HG03342 (cell line): ENCODE data around the gene TTC22.

Source experiments
- ATAC-seq: cut with Tn5 transposase; IDR thresholded peaks from one replicate; pipeline ENCODE4 v1.9.1; 2021; ENCODE audit warnings: mild to moderate bottlenecking, moderate library complexity; ENCODE audit not compliant: unreplicated experiment

Gene TTC22

DNA sequence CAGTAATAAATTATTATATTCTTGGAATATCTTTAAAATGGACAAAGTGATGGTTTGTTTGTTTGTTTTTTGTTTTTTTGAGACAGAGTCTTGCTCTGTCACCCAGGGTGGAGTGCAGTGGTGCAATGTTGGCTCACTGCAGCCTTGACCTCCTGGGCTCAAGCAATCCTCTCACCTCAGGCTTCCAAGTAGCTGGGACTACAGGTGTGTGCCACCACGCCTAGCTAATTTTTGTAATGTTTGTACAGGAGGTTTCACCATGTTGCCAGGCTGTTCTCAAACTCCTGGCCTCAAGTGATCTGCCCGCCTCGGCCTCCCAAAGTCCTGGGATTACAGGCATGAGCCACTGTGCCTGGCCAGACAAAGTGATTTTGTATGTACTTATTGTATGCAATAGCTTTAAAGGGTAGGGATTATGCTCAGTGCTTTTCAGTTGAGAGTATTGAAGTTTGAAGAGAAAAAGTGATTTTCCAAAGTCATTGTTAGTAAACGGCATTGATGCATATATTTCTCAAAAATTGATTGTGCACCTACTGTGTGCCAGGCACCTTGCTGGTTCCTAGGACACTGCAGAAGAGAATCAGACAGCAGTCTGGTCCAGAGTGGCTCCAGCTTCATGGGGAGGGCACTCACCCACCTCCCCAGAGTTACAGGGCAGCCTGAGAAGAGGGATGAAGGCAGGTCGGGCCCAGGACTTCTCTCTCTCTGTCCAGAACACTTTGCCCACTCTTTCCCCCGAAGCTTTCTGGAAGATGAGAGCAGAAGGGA, 34.2 kb upstream of the TTC22 start:
- no peak for ATAC-seq

DNA sequence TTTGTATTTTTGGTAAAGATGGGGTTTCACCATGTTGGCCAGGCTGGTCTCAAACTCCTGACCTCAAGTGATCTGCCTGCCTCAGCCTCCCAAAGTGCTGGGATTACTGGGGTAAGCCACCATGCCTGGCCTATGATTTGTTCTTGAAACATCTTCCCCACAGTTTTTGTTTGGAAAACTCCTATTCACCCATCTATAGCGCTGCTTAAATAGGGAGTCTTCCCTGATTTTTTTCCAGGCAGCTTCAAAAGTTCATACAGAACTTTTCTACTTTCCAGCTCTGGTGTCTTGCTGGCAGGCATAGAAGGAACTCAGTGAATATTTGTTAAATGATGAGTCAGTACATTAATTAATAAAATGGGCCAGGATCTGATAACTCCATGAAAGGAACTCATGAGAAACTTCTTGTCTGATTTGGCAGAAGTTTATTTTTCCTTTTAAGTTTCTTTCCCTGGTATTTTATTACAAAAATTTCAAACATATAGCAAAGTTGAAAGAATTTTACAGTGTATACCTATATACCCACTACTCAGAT, 33.0 kb upstream of the TTC22 start:
- ATAC-seq: no peak

DNA sequence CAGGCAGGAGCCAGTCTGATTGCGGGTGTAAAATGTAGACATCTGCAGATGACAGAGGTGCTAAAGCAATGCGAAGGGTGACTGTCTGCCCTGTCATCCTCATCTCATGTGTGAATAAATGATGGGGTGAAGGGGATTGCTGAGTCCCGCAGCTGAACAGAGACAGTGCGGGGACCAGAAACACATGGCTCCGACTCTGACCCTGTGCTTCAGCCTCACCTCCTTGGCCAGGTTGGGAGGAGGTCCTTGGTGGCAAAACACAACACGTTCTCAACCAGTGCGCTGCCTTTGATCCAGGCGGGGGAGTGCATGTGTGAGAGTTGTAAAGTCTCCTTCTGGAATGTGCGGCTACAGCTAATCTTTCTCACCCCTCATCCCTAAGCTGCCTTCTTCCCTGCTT, 32.0 kb upstream of the TTC22 start:
- no peak for ATAC-seq

- ATAC-seq: no peak
Measured at GRCh38 chr1:54826226-54826816, 25.2 kb upstream of the TTC22 start.

DNA sequence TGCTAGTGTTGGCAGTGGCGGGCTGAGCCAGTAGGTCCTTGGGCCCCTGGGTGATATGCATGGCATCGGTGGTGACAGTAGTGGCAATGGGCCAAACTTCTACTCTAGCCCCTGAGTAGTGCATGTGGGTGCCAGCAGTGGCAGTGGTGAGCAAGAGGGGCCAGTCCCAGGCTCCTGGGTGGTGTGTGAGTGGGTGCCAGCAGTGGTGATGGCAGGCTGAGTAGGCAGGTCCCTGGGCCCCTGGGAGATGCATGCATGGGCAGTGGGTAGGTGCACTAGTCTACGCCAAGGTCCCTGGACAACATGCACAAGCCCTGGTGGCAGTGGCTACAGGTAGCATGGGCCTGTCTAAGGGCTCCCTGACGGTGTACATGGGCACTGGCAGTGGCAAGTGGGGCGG, 24.6 kb upstream of the TTC22 start:
- no peak for ATAC-seq

GRCh38 chr1:54823670-54824069, 22.5 kb upstream of the TTC22 start:
- ATAC-seq: no peak

GRCh38 chr1:54819733-54820132, 18.6 kb upstream of the TTC22 start:
- no peak for ATAC-seq

DNA sequence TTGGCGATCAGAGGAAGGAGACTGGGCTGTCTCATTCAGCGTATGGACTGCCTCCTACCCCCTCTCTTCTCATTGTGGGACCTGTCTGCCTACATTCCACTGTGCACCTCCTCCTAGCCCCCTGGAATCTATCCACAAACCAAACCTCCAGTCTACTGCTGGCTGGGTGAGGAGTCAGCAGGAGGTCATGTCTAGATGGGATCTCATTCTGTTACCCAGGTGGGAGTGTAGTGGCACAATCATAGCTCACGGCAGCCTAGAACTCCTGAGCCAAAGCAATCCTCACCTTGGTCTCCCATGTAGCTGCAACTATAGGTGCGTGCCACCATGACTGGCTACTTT, 18.0 kb upstream of the TTC22 start:
- no peak for ATAC-seq

DNA sequence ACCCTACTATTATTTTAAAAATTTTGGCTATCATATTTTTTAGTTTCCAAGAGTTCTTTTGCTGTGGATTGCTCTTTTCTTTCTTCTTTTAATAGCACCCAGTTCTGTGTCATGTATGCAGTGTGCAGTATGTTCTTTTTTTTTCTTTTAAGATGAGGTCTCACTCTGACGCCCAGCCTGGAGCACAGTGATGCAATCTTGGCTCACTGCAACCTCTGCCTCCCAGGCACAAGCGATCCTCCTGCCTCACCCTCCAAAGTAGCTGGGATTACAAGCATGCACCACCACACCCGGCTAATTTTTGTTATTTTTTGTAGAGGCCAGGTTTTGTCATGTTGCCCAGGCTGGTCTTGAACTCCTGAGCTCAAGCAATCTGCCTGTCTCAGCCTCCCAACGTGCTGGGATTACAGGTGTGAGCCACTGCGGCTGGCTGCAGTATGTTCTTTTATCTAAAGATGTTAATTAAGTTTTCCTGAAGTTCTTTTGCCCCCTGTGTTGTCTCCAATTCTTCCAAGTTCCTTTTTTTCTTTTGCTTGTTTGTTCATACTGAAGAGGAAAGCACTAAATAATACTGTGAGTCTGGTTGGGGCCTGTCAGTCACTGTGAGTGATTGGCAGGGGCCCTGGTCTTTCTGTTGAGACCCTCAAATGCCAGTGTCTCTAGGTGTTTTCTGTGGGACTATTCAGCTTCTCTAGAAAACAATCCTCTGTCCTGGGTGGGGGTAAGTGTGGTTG, 17.5 kb upstream of the TTC22 start:
- ATAC-seq: no peak

DNA sequence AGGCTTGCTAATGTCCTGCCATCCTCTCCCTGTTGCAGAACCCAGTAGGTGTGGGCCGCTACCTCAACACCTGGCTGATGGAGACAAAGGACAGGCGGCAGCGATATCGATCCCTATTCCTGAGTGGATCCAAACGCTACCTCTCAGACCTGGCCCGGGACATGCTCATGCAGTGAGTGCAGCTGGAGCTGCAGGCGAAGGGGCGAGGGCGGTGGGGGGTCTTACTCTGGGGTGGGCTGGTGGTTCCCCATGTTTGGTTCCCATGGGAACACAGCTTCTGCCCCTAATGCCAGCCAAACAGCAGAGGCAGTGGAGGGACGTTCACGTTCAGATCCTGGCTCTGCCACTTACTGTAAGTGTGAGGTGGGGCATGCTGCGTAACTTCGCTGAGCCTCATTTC, 15.8 kb upstream of the TTC22 start:
- ATAC-seq: no peak

DNA sequence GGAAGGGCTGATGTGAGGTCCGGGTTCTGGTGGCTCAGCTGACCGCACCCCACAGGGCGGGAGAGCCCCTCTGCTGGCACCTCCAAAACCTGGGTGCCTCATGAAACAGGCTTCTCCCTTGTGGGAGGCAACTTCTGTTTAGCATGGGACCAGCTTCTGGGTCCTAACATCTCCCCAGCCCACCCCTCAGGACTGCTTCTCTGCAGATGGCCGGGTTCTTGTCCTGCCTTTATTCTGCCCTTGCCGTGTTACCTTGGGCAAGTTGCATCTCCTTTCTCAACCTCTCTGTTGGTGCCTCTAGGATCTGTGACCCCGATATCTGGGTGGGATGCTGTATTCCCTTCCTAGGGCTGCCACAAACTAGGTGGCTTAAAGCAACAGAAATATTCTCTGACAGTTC, 15.0 kb upstream of the TTC22 start:
- no peak for ATAC-seq

DNA sequence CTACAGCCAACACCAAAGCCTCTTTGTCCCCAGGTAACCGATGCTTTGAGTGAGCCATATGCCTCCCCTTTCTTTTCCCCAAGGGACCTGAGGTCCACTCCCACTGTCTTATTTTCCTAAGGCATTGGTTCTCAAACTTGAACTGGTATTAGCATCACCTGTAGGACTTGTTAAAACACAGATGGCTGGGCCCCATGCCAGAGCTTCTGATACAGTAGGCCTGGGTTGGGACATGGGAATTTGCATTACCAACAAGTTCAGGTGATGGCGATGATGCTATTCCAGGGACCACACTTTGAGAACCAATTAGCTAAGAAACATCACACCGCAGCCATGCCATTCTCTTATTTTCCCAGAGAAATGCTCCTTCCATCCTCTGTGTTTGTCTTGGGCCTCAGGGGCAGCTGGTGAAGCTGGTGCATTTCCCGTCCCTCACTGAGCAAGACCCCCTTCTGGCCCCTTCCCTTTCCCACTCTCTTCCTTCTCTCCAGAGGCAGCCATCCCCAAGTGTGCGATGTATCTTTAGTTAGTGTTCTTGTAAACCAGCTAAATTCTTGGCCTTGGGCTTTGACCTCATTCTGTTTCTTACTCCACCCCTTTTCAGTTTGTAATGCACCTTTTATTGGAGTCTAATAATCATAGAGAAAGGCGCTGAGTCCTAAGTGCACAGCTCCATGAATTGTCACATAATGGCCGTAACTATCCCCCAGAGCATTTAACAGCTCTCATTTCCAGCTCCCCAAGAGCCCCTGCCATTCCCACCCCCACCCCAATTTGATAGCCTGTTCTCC, 14.2 kb upstream of the TTC22 start:
- ATAC-seq: no peak

DNA sequence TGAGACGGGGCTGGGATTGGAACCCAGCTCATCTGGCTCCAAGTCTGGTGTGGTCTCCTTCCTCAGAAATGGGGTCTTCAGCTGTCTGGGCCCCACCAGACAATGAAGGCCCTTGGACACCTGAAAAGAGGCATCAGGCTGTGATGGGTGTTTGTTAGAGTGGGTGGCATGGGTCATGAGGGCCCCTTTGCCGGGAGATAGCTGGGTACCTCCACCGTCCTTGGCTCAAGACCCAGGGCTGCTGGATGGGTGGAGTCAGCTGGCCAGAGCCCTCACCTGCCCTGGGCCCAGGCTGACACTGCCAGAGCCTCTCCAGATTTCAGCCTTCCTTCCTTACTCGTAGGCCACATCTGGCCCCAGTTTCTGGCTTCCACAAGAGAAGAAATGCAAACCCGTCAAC, 13.4 kb upstream of the TTC22 start:
- no peak for ATAC-seq

DNA sequence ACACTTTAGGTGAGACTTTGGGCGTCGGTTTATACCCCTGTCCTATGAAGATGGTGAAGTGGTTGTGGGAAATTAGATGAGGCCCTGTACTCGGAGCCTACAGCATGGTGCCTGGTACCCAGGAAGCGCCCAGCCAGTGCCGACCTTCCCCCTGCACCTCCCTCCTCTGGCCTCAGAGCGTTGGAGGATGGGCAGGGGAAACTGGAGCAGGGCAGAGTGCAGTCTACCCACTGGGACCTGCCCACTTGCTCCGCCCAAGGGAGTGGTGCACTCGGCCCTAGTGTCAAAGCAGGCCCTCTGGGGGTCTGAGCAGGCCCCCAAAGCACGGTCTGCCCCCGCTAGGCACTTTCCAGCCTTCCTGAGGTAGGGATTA, 13.0 kb upstream of the TTC22 start:
- no peak for ATAC-seq

DNA sequence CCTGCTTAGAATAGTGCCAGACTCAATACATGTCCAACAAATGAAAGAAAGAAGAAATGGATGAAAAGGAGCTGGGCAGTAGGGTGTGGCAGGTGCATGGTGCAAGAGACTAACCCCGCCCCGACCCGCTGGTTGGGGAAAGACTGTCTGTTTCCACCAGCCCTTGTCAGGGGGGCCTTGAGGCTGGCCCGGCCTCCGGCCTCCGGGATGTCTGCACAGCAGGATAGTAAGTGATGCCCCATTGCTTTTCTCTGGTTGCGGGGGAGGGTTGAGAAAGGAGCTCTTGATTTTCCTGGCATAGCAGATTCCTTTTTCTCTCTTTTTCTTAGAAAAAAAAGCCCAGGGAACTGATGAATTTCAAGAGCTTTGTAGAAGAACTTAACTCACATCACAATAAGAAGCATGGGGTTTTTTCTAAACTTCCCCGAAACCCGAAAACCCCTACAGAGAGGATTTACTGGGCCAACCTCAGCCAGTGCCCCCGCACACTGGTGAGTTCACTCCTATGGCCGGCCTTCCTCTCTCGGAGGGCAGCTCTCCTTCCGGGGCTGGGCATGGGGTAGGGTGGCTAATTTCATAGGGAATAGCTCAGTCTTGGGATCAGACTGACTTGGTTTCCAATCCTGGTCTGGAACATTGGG, 12.5 kb upstream of the TTC22 start:
- ATAC-seq: no peak

DNA sequence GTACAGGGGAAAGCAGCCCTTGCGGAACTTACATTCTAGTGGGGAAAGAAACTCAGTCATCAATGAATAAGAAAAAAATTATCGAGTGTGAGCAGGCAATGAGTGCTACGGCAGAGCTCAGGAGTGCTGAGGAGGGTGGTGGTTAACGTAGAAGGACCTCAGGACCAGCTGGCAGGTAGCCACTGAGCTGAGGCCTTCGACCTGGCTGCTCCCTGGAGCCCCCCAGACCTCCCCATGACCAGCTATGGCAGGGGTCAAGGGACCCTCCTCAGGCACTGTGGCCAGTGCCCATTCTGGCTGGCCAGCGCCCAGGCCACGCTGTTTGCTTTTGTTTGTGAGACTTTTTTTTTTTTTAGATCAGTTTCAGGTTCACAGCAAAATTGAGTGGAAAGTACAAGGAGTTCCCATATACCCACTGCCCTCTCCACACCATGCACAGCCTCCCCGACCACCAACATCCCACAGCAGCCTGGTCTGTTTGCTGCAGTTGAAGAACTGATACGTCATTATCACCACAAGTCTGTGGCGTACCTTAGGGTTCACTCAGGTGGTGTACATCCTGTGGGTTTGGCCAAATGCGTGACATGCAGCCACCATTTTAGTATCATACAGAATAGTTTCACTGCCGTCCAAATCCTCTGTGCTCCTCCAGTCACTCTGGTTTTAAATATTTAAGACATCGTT, 11.8 kb upstream of the TTC22 start:
- ATAC-seq: no peak

- no peak for ATAC-seq
Measured at GRCh38 chr1:54811739-54812655, 10.9 kb upstream of the TTC22 start.

GRCh38 chr1:54811066-54811465, 9.9 kb upstream of the TTC22 start:
- ATAC-seq: no peak
